Lower leg skin (tissue), 3 donors: ENCODE results near the gene COL27A1.
"Not testable (repeated sequence)": the region's sequence is repeated elsewhere in the genome, so short reads cannot be mapped to it uniquely, and the experiment has no call there.

Source experiments
- POLR2A ChIP-seq, 2 donors: fragments of 450-650 bp; IDR thresholded peaks; one replicate each; pipeline ENCODE4 v1.6.1; 2016 to 2017; ENCODE audit warnings: antibody characterized with exemption in 2 of 2, mild to moderate bottlenecking in 1 of 2, moderate library complexity in 1 of 2
- TF ChIP-seq, protein P1 (sequence below), 3 donors: fragments of 450-650 bp; IDR thresholded peaks; one replicate each; pipeline ENCODE4 v1.5.1; 2016; ENCODE audit warnings: antibody characterized with exemption in 3 of 3, mild to moderate bottlenecking in 3 of 3, moderate library complexity in 2 of 3

DNA sequence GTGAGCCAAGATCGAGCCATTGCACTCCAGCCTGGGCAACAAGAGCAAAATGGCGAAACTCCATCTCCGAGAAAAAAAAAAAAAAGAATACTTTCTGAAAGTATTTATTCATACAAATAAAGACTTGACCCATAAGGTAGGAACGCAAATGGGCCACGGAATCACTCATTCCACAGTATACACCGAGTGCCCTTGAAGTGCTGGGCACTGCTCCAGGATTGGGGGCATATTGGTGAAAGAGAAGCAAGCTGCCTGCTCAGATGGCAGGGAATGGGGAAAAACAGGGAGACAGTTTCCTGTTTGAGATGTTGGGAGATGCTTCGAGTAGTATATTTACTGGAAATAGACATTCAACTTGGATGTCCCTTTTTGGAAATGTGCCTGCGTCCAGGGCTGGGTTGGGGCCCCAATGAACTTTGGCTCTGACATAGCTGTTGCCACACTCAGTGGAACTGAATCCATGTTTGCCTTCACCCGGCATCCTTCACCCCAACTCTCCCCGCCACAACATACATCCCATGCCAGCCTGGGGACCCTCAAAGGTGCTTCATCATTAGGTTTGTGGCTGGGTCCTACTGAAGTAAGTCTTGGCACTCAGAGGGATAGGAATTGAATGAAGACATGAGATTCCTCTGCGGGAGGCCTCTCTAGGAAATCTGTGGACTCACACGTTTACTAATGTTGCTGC is 173.7 kb downstream of the COL27A1 start:
- TF ChIP-seq, protein P1, sequence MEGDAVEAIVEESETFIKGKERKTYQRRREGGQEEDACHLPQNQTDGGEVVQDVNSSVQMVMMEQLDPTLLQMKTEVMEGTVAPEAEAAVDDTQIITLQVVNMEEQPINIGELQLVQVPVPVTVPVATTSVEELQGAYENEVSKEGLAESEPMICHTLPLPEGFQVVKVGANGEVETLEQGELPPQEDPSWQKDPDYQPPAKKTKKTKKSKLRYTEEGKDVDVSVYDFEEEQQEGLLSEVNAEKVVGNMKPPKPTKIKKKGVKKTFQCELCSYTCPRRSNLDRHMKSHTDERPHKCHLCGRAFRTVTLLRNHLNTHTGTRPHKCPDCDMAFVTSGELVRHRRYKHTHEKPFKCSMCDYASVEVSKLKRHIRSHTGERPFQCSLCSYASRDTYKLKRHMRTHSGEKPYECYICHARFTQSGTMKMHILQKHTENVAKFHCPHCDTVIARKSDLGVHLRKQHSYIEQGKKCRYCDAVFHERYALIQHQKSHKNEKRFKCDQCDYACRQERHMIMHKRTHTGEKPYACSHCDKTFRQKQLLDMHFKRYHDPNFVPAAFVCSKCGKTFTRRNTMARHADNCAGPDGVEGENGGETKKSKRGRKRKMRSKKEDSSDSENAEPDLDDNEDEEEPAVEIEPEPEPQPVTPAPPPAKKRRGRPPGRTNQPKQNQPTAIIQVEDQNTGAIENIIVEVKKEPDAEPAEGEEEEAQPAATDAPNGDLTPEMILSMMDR (IDR thresholded peaks at IDR 0.05) = not testable (repeated sequence)
- TF ChIP-seq POLR2A (IDR thresholded peaks at IDR 0.05) = not testable (repeated sequence)
